Measurements from ENCODE around the gene CEP85L. TPM values are rescaled to one million over a fixed set of nuclear protein-coding genes. Genes with fewer than 3 reads are reported as not detected.

Gene CEP85L
- total RNA-seq, 1 donor from 2014 or later: 19.3 TPM

DNA sequence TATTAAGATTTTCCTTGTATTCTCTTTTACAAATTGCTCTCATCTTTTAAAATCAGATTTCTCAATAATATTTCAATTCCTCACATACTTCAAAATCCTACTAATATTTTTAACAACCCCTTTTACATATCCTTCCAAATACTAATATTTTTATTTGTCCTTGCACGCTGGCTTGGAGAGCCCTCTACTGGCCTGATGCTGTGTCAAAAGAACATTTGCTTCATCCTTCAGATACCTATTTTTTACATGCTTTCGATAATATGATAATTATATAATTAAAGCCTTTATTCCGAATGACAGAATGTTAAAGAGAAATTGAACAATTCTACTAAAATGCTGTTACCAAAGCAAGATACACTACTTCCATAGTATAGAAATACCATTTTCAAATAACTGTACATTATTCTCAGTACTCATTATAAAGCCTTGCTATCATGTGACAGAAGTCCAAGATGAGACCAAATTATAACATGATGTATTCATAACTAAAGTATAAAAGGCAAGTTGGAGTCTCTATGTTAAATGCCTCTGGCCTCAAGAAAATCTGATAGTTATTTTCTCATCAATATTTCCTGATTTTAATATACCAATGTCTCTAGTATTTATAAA lies 142.3 kb downstream of the CEP85L start:
- Histone ChIP-seq H3K4me1 (ENCODE audit: insufficient read depth, low read length) (no peaks in the 10 kb centered on the region), H3K4me2 (ENCODE audit: low read length) (no peak overlapping the region), H3K9me3 (ENCODE audit: insufficient read depth, low read depth, low read length) (no peaks in the 10 kb centered on the region), H3K4me3 (ENCODE audit: insufficient read depth, low read depth, low read length) (no peak overlapping the region), H3K27ac (ENCODE audit: low read depth, low read length) (no peak overlapping the region), H2AFZ (ENCODE audit: low read depth, low read length) (no peak overlapping the region), H3K36me3 (ENCODE audit: insufficient read depth, low read length) (no peaks in the 10 kb centered on the region), H3K27me3 (ENCODE audit: insufficient read depth, low read length) (no peaks in the 10 kb centered on the region), H4K20me1 (ENCODE audit: insufficient read depth, low read length) (peaks cover 27% of the 10 kb centered on the region), H3K79me2 (ENCODE audit: insufficient read depth, low read length) (peaks cover 10% of the 10 kb centered on the region), H3K9ac (ENCODE audit: low read length) (no peak overlapping the region)
- FAIRE-seq (no peak), DNase-seq (ENCODE audit: low read depth) (peak; percentile 22)
- Mint-ChIP-seq H3K9me3 (ENCODE audit: unreplicated experiment) (no peaks in the 10 kb centered on the region), H3K36me3 (ENCODE audit: low read depth, unreplicated experiment) (peaks cover 4% of the 10 kb centered on the region), H3K4me1 (ENCODE audit: low read depth, unreplicated experiment) (peaks cover 3% of the 10 kb centered on the region), H3K4me3 (ENCODE audit: unreplicated experiment) (no peak overlapping the region), H3K27me3 (ENCODE audit: low read depth, unreplicated experiment) (no peaks in the 10 kb centered on the region), H3K27ac (ENCODE audit: unreplicated experiment) (no peak overlapping the region)
- TF ChIP-seq, protein P1, sequence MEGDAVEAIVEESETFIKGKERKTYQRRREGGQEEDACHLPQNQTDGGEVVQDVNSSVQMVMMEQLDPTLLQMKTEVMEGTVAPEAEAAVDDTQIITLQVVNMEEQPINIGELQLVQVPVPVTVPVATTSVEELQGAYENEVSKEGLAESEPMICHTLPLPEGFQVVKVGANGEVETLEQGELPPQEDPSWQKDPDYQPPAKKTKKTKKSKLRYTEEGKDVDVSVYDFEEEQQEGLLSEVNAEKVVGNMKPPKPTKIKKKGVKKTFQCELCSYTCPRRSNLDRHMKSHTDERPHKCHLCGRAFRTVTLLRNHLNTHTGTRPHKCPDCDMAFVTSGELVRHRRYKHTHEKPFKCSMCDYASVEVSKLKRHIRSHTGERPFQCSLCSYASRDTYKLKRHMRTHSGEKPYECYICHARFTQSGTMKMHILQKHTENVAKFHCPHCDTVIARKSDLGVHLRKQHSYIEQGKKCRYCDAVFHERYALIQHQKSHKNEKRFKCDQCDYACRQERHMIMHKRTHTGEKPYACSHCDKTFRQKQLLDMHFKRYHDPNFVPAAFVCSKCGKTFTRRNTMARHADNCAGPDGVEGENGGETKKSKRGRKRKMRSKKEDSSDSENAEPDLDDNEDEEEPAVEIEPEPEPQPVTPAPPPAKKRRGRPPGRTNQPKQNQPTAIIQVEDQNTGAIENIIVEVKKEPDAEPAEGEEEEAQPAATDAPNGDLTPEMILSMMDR (IDR thresholded peaks at IDR 0.05; ENCODE audit: insufficient read depth, low read depth, low read length): peak; percentile 65
- TF ChIP-seq EZH2 (IDR thresholded peaks at IDR 0.05; ENCODE audit: insufficient read depth, low read length): no peak

DNA sequence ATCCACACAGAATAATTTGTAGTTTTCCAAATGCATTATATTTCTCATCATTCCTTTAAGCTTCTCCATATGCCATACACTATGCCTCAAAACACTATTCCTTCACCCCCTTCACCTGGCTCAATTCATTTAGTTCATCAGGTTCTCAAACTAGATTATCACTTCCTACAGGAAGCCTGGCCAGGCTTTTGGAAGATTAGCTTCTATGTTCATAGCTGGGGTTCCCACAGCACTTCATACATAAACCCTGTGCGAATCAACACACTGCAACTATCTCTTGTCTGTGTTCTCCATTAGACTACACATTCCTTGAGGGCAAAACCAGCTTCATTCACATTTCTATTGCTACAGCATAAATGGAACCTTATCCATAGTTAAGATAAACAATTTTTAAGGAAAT lies 143.8 kb downstream of the CEP85L start:
- Histone ChIP-seq H4K20me1 (ENCODE audit: insufficient read depth, low read length) (peaks cover 21% of the 10 kb centered on the region), H3K4me1 (ENCODE audit: insufficient read depth, low read length) (no peaks in the 10 kb centered on the region), H3K9me3 (ENCODE audit: insufficient read depth, low read depth, low read length) (no peaks in the 10 kb centered on the region), H2AFZ (ENCODE audit: low read depth, low read length) (no peak overlapping the region), H3K27ac (ENCODE audit: low read depth, low read length) (no peak overlapping the region), H3K27me3 (ENCODE audit: insufficient read depth, low read length) (no peaks in the 10 kb centered on the region), H3K36me3 (ENCODE audit: insufficient read depth, low read length) (peaks cover 3% of the 10 kb centered on the region), H3K4me2 (ENCODE audit: low read length) (no peak overlapping the region), H3K9ac (ENCODE audit: low read length) (no peak overlapping the region), H3K4me3 (ENCODE audit: insufficient read depth, low read depth, low read length) (no peak overlapping the region), H3K79me2 (ENCODE audit: insufficient read depth, low read length) (peaks cover 6% of the 10 kb centered on the region)
- H3K36me3 Mint-ChIP-seq (ENCODE audit: low read depth, unreplicated experiment): peaks cover 4% of the 10 kb centered on the region
- peaks cover 3% of the 10 kb centered on the region for H3K4me1 Mint-ChIP-seq (ENCODE audit: low read depth, unreplicated experiment)
- no peaks in the 10 kb centered on the region for H3K9me3 Mint-ChIP-seq (ENCODE audit: unreplicated experiment)
- H3K4me3 Mint-ChIP-seq (ENCODE audit: unreplicated experiment): no peak overlapping the region
- no peak for DNase-seq (ENCODE audit: low read depth)
- no peaks in the 10 kb centered on the region for H3K27me3 Mint-ChIP-seq (ENCODE audit: low read depth, unreplicated experiment)
- TF ChIP-seq, protein P1 (IDR thresholded peaks at IDR 0.05; ENCODE audit: insufficient read depth, low read depth, low read length): no peak
- TF ChIP-seq EZH2 (IDR thresholded peaks at IDR 0.05; ENCODE audit: insufficient read depth, low read length): no peak
- no peak for FAIRE-seq
- no peak overlapping the region for H3K27ac Mint-ChIP-seq (ENCODE audit: unreplicated experiment)

DNA sequence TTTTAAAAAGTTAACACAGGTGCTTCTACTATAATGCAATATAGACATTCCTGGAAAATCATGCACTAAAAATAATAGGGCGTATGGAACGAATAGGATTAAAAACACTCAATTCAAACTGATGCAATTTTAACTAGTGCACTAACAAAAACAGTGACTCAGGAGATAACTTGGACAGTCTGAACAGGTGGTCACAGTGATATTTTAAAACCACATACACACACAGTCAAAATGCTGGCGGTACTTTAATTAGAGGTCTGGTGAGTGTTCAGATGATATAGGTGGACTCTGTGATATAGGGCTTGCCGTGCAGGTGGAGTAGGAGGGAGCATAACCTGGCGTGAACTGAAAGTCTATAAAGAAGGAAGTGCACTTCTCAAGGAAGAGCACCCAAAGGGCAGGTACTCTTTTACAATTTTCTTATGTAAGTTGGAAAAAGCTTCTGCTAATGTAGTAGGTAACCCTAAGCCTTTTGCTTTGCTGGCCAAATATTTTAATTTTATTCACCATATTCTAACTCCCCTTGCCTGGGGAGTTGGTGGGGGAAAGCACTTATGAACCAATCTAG lies 145.2 kb downstream of the CEP85L start:
- H4K20me1 ChIP-seq (ENCODE audit: insufficient read depth, low read length): peaks cover 7% of the 10 kb centered on the region
- FAIRE-seq: no peak
- no peaks in the 10 kb centered on the region for H3K9me3 Mint-ChIP-seq (ENCODE audit: unreplicated experiment)

More for the DNA sequence above, 145.2 kb downstream of the CEP85L start:
- Mint-ChIP-seq H3K4me3 (ENCODE audit: unreplicated experiment) (no peak overlapping the region), H3K4me1 (ENCODE audit: low read depth, unreplicated experiment) (peaks cover 10% of the 10 kb centered on the region), H3K27me3 (ENCODE audit: low read depth, unreplicated experiment) (no peaks in the 10 kb centered on the region), H3K27ac (ENCODE audit: unreplicated experiment) (no peak overlapping the region), H3K36me3 (ENCODE audit: low read depth, unreplicated experiment) (peaks cover 17% of the 10 kb centered on the region)
- no peaks in the 10 kb centered on the region for H3K4me1 ChIP-seq (ENCODE audit: insufficient read depth, low read length)
- H3K4me2 ChIP-seq (ENCODE audit: low read length): no peak overlapping the region
- no peak overlapping the region for H3K4me3 ChIP-seq (ENCODE audit: insufficient read depth, low read depth, low read length)
- H3K9ac ChIP-seq (ENCODE audit: low read length): no peak overlapping the region
- H3K9me3 ChIP-seq (ENCODE audit: insufficient read depth, low read depth, low read length): no peaks in the 10 kb centered on the region
- TF ChIP-seq, protein P1 (IDR thresholded peaks at IDR 0.05; ENCODE audit: insufficient read depth, low read depth, low read length): no peak
- TF ChIP-seq EZH2 (IDR thresholded peaks at IDR 0.05; ENCODE audit: insufficient read depth, low read length): no peak
- peaks cover 6% of the 10 kb centered on the region for H3K36me3 ChIP-seq (ENCODE audit: insufficient read depth, low read length)
- no peak overlapping the region for H2AFZ ChIP-seq (ENCODE audit: low read depth, low read length)
- H3K27me3 ChIP-seq (ENCODE audit: insufficient read depth, low read length): no peaks in the 10 kb centered on the region
- no peak overlapping the region for H3K27ac ChIP-seq (ENCODE audit: low read depth, low read length)
- no peaks in the 10 kb centered on the region for H3K79me2 ChIP-seq (ENCODE audit: insufficient read depth, low read length)
- peak; percentile 24 for DNase-seq (ENCODE audit: low read depth)
